Osteocyte (in vitro differentiated cells): ENCODE data around the gene ADPRH. TPM values are rescaled to one million over a fixed set of nuclear protein-coding genes. Genes with fewer than 3 reads are reported as not detected.
A peak's percentile ranks its signal among the peaks of the same experiment; 100 is the strongest.

Experiments used
- DNase-seq: peaks from one replicate; pipeline ENCODE4 v3.0.0; 2021; ENCODE audit warnings: mixed read lengths; ENCODE audit not compliant: unreplicated experiment; ENCODE audit errors: extremely low spot score
- H3K27ac Mint-ChIP-seq: one replicate; pipeline ENCODE4 v1.8.0; 2021; ENCODE audit warnings: mild to moderate bottlenecking, mixed read lengths; ENCODE audit not compliant: unreplicated experiment
- H3K27me3 Mint-ChIP-seq: one replicate; pipeline ENCODE4 v1.8.0; 2021; ENCODE audit warnings: mixed read lengths; ENCODE audit not compliant: unreplicated experiment
- H3K36me3 Mint-ChIP-seq: one replicate; pipeline ENCODE4 v1.8.0; 2021; ENCODE audit warnings: mixed read lengths; ENCODE audit not compliant: unreplicated experiment
- H3K4me1 Mint-ChIP-seq: one replicate; pipeline ENCODE4 v1.8.0; 2021; ENCODE audit warnings: mixed read lengths; ENCODE audit not compliant: unreplicated experiment
- H3K4me3 Mint-ChIP-seq: one replicate; pipeline ENCODE4 v1.8.0; 2021; ENCODE audit warnings: mild to moderate bottlenecking, moderate library complexity, mixed read lengths; ENCODE audit not compliant: unreplicated experiment
- H3K9me3 Mint-ChIP-seq: one replicate; pipeline ENCODE4 v1.8.0; 2021; ENCODE audit warnings: mixed read lengths; ENCODE audit not compliant: unreplicated experiment
- CTCF ChIP-seq: fragments of 200-600 bp; sonication (generic); IDR thresholded peaks from 2 replicates; pipeline ENCODE4 v1.5.0; 2021; ENCODE audit warnings: antibody characterized with exemption, mild to moderate bottlenecking, moderate library complexity
- total RNA-seq: library from RNA; stranded (reverse); gene quantifications from 2 replicates; pipeline ENCODE4 v1.2.1, GENCODE V29; 2021

ADPRH gene
- total RNA-seq, 1 donor from 2014 or later = 1.9 TPM

- H3K27me3 Mint-ChIP-seq = no peaks in the 10 kb centered on the region
- H3K4me1 Mint-ChIP-seq = peaks cover 21% of the 10 kb centered on the region
- no peak overlapping the region for H3K27ac Mint-ChIP-seq
- no peaks in the 10 kb centered on the region for H3K36me3 Mint-ChIP-seq
- H3K9me3 Mint-ChIP-seq = no peaks in the 10 kb centered on the region
- no peak for TF ChIP-seq CTCF
- DNase-seq = no peak
- H3K4me3 Mint-ChIP-seq = no peak overlapping the region
Observed at GRCh38 chr3:119626196-119626595, 46.9 kb downstream of the ADPRH start.

- H3K36me3 Mint-ChIP-seq = no peaks in the 10 kb centered on the region
Observed at GRCh38 chr3:119627461-119627860, 48.2 kb downstream of the ADPRH start.

GRCh38 chr3:119628390-119628789 lies 49.1 kb downstream of the ADPRH start:
- Mint-ChIP-seq H3K9me3 (no peaks in the 10 kb centered on the region), H3K27me3 (no peaks in the 10 kb centered on the region), H3K4me1 (peaks cover 24% of the 10 kb centered on the region), H3K36me3 (no peaks in the 10 kb centered on the region), H3K27ac (no peak overlapping the region), H3K4me3 (no peak overlapping the region)
- no peak for TF ChIP-seq CTCF
- DNase-seq = no peak

More at GRCh38 chr3:119627461-119627860, 48.2 kb downstream of the ADPRH start:
- Mint-ChIP-seq H3K4me1 (peaks cover 24% of the 10 kb centered on the region), H3K4me3 (no peak overlapping the region), H3K27me3 (no peaks in the 10 kb centered on the region), H3K9me3 (no peaks in the 10 kb centered on the region), H3K27ac (no peak overlapping the region)
- DNase-seq = no peak
- no peak for TF ChIP-seq CTCF

- no peak for DNase-seq
- peaks cover 24% of the 10 kb centered on the region for H3K4me1 Mint-ChIP-seq
- H3K27me3 Mint-ChIP-seq = no peaks in the 10 kb centered on the region
- H3K9me3 Mint-ChIP-seq = no peaks in the 10 kb centered on the region
- no peak for TF ChIP-seq CTCF
- peak overlapping the region; percentile 15 for H3K27ac Mint-ChIP-seq
- no peak overlapping the region for H3K4me3 Mint-ChIP-seq
- H3K36me3 Mint-ChIP-seq = no peaks in the 10 kb centered on the region
Observed at GRCh38 chr3:119628816-119629445, 49.6 kb downstream of the ADPRH start.

- Mint-ChIP-seq H3K4me1 (peaks cover 24% of the 10 kb centered on the region), H3K4me3 (no peak overlapping the region), H3K36me3 (no peaks in the 10 kb centered on the region), H3K27me3 (no peaks in the 10 kb centered on the region), H3K27ac (no peak overlapping the region), H3K9me3 (no peaks in the 10 kb centered on the region)
- no peak for TF ChIP-seq CTCF
- peak; percentile 40 for DNase-seq
Observed at GRCh38 chr3:119630128-119630879, 51.0 kb downstream of the ADPRH start.
